K562 (cell line): ENCODE data around the gene CUTA. TPM values are rescaled to one million over a fixed set of nuclear protein-coding genes. Genes with fewer than 3 reads are reported as not detected.

Source experiments
- CBX2 ChIP-seq: fragments of 200-600 bp; sonication (generic); IDR thresholded peaks from one replicate; pipeline ENCODE4 v1.6.1; 2012; ENCODE audit warnings: mild to moderate bottlenecking, low read length, inconsistent platforms; ENCODE audit not compliant: insufficient read depth, poor library complexity, severe bottlenecking
- E2F8 ChIP-seq: fragments of 450-650 bp; IDR thresholded peaks from 2 replicates; pipeline ENCODE4 v1.7.1; 2018; ENCODE audit warnings: mild to moderate bottlenecking, low read depth; ENCODE audit not compliant: partially characterized antibody
- ETV5 ChIP-seq: sonication (generic); formaldehyde crosslinking; IDR thresholded peaks from 2 replicates; pipeline ENCODE4 v1.4.0; 2020; ENCODE audit warnings: low read depth, mild to moderate bottlenecking, missing genetic modification reagents
- GABPB1 ChIP-seq: sonication (generic); formaldehyde crosslinking; IDR thresholded peaks from 2 replicates; pipeline ENCODE4 v1.8.0; 2022; ENCODE audit warnings: mild to moderate bottlenecking, missing genetic modification reagents
- GTF2B ChIP-seq: IDR thresholded peaks from 2 replicates; pipeline ENCODE4 v1.6.1; 2011; ENCODE audit not compliant: insufficient read length; ENCODE audit errors: extremely low read depth
- HBP1 ChIP-seq: fragments of 450-650 bp; formaldehyde crosslinking; IDR thresholded peaks from 2 replicates; pipeline ENCODE4 v1.4.0; 2022; ENCODE audit warnings: missing genetic modification characterization
- MAFK ChIP-seq: IDR thresholded peaks from 2 replicates; pipeline ENCODE4 v1.6.1; 2011; ENCODE audit warnings: low read length, improper control_type of control experiment
- MEF2A ChIP-seq: IDR thresholded peaks from 2 replicates; pipeline ENCODE4 v1.6.1; 2011; ENCODE audit warnings: low read depth, mild to moderate bottlenecking, low read length, moderate library complexity; ENCODE audit not compliant: control insufficient read depth
- NR2C1 ChIP-seq, 2 experiments: fragments of 450-650 bp; IDR thresholded peaks; 2 replicates each; pipeline ENCODE4 v1.6.1; 2017; ENCODE audit warnings: mild to moderate bottlenecking in 2 of 2, antibody characterized with exemption in 1 of 2, inconsistent platforms in 1 of 2, missing compliant biosample characterization in 1 of 2, missing genetic modification characterization in 1 of 2
- POLR3A ChIP-seq: IDR thresholded peaks from 2 replicates; pipeline ENCODE4 v1.6.1; 2011; ENCODE audit warnings: borderline replicate concordance, mild to moderate bottlenecking, moderate library complexity; ENCODE audit not compliant: insufficient read length, insufficient read depth; ENCODE audit errors: extremely low read depth
- RHOXF2B ChIP-seq: fragments of 250-450 bp; sonication (Bioruptor Pico); conservative IDR thresholded peaks from 2 replicates; pipeline ENCODE4 v1.5.1; 2021
- TRIM25 ChIP-seq: fragments of 450-650 bp; IDR thresholded peaks from 2 replicates; pipeline ENCODE4 v1.7.0; 2016; ENCODE audit warnings: borderline replicate concordance
- ZBTB11 ChIP-seq, 3 experiments: fragments of 200-800 bp in 1 of 3; fragments of 250-450 bp in 1 of 3; fragments of 450-650 bp in 1 of 3; sonication (Bioruptor Pico) in 1 of 3; sonication (Bioruptor generic) in 1 of 3; formaldehyde crosslinking in 1 of 3; IDR thresholded peaks; 2 replicates each; pipeline versions ENCODE4 v1.6.1 to v1.8.0; 2016 to 2022; ENCODE audit warnings: mild to moderate bottlenecking in 2 of 3, missing genetic modification characterization in 2 of 3, missing compliant biosample characterization in 1 of 3, moderate library complexity in 1 of 3
- ZNF217 ChIP-seq: sonication (generic); formaldehyde crosslinking; IDR thresholded peaks from 2 replicates; pipeline ENCODE4 v1.8.0; 2022; ENCODE audit warnings: mild to moderate bottlenecking, missing genetic modification reagents
- polyA plus RNA-seq, 8 experiments: library from polyadenylated mRNA; depleted of rRNA in 4 of 8; stranded (reverse) in 5 of 8; unstranded in 3 of 8; fragments of >200 nt; fragmentation: Nextera tagmentation in 2 of 8; fragmentation: Illumina TruSeq in 1 of 8; extraction: Ambion mirVana in 2 of 8; extraction: Trizol in 1 of 8; gene quantifications; 2 replicates each; pipeline versions ENCODE4 v1.2.1 to v1.2.3, GENCODE V29; 2011 to 2014; ENCODE audit warnings: inconsistent platforms in 1 of 8, missing spikeins in 1 of 8
- total RNA-seq, 7 experiments: library from RNA; depleted of rRNA in 6 of 7; stranded (reverse); fragments of >200 nt in 6 of 7; fragmentation: Illumina TruSeq in 2 of 7; extraction: Trizol in 2 of 7; gene quantifications; 2 replicates each; pipeline versions ENCODE4 v1.2.1 to v1.2.3, GENCODE V29; 2011 to 2021; ENCODE audit warnings: low replicate concordance in 1 of 7

Gene CUTA
- total and polyA plus RNA-seq, 9 of the 15 experiments (the other 6 are each of a cell fraction or from before 2014, with no cell fraction given) = 166 to 682 (median 310) TPM

GRCh38 chr6:33420491-33421343 lies 2.8 kb upstream of the CUTA start (continued):
- TF ChIP-seq ZBTB11 (CRISPR knock-in tag; IDR thresholded peaks at IDR 0.05) (peak in 2 of 3 experiments; percentile 89 to 99; a peak in 4 of 6 replicates), RHOXF2B (CRISPR knock-in tag) (no peak), POLR3A (no peak), CBX2 (no peak), GTF2B (no peak), GABPB1 (peak; percentile 77), E2F8 (peak; percentile 71), ZNF217 (CRISPR knock-in tag) (no peak), MAFK (no peak), NR2C1 (IDR thresholded peaks at IDR 0.05) (peak; percentile 40; the same call in 1 of the 2 replicates), NR2C1 (tag; IDR thresholded peaks at IDR 0.05) (0 out of 2 replicates have a peak, but pooled peaks have one; percentile 30), MEF2A (no peak), ETV5 (CRISPR knock-in tag) (no peak), HBP1 (peak; percentile 38; the same call in 1 of the 2 replicates), TRIM25 (0 out of 2 replicates have a peak, but pooled peaks have one; percentile 50)
